HepG2 (cell line): ENCODE results near the gene OVCA2. TPM values are rescaled to one million over a fixed set of nuclear protein-coding genes. Genes with fewer than 3 reads are reported as not detected.

Source experiments
- AGO2 ChIP-seq: fragments of 200-400 bp; formaldehyde crosslinking; optimal IDR thresholded peaks from 2 replicates; pipeline ENCODE3; 2017; ENCODE audit warnings: mild to moderate bottlenecking, low read depth, low read length, moderate library complexity
- ATM ChIP-seq: fragments of 450-650 bp; IDR thresholded peaks from 2 replicates; pipeline ENCODE4 v1.7.1; 2017; ENCODE audit warnings: mild to moderate bottlenecking, borderline replicate concordance
- CCAR2 ChIP-seq: fragments of 200-400 bp; formaldehyde crosslinking; optimal IDR thresholded peaks from 2 replicates; pipeline ENCODE3; 2018; ENCODE audit warnings: low read depth, mild to moderate bottlenecking, low read length, moderate library complexity
- IRF1 ChIP-seq: sonication (generic); formaldehyde crosslinking; IDR thresholded peaks from 2 replicates; pipeline ENCODE4 v1.4.0; 2020; ENCODE audit warnings: low read depth, mild to moderate bottlenecking, missing genetic modification reagents
- MLLT10 ChIP-seq: sonication (generic); formaldehyde crosslinking; IDR thresholded peaks from 2 replicates; pipeline ENCODE4 v1.4.0; 2020; ENCODE audit warnings: missing genetic modification reagents
- REXO4 ChIP-seq: sonication (generic); formaldehyde crosslinking; IDR thresholded peaks from 2 replicates; pipeline ENCODE4 v1.8.0; 2022; ENCODE audit warnings: missing genetic modification reagents, mild to moderate bottlenecking, borderline replicate concordance
- STAT6 ChIP-seq: sonication (generic); formaldehyde crosslinking; IDR thresholded peaks from 2 replicates; pipeline ENCODE4 v1.4.0; 2020; ENCODE audit warnings: missing genetic modification reagents, mild to moderate bottlenecking, borderline replicate concordance
- ZFP82 ChIP-seq: sonication (generic); formaldehyde crosslinking; IDR thresholded peaks from 2 replicates; pipeline ENCODE4 v1.5.1; 2020; ENCODE audit warnings: mild to moderate bottlenecking, missing genetic modification reagents, borderline replicate concordance
- ZFYVE20 ChIP-seq: sonication (generic); formaldehyde crosslinking; IDR thresholded peaks from 2 replicates; pipeline ENCODE4 v1.8.0; 2023; ENCODE audit warnings: low read depth, mild to moderate bottlenecking, moderate library complexity, missing genetic modification reagents, borderline replicate concordance
- ZNF292 ChIP-seq: sonication (generic); formaldehyde crosslinking; IDR thresholded peaks from 2 replicates; pipeline ENCODE4 v1.8.1; 2022; ENCODE audit warnings: mild to moderate bottlenecking, low read depth, missing genetic modification reagents, borderline replicate concordance
- ZNF333 ChIP-seq: sonication (generic); formaldehyde crosslinking; IDR thresholded peaks from 2 replicates; pipeline ENCODE4 v1.4.0; 2020; ENCODE audit warnings: mild to moderate bottlenecking, missing genetic modification reagents, borderline replicate concordance
- ZNF367 ChIP-seq: sonication (generic); formaldehyde crosslinking; IDR thresholded peaks from 2 replicates; pipeline ENCODE4 v1.4.0; 2020; ENCODE audit warnings: missing genetic modification reagents, borderline replicate concordance
- ZNF574 ChIP-seq: sonication (generic); formaldehyde crosslinking; IDR thresholded peaks from 2 replicates; pipeline ENCODE4 v1.4.0; 2020; ENCODE audit warnings: missing genetic modification reagents
- ZNF652 ChIP-seq: IDR thresholded peaks from 2 replicates; pipeline ENCODE4 v1.6.1; 2016; ENCODE audit warnings: low read depth, borderline replicate concordance
- ZNF710 ChIP-seq: sonication (generic); formaldehyde crosslinking; IDR thresholded peaks from 2 replicates; pipeline ENCODE4 v1.5.0; 2020; ENCODE audit warnings: mild to moderate bottlenecking, missing genetic modification reagents, borderline replicate concordance
- ZNF792 ChIP-seq: IDR thresholded peaks from 2 replicates; pipeline ENCODE4 v1.6.1; 2016
- polyA plus RNA-seq, 8 experiments: library from polyadenylated mRNA; depleted of rRNA in 3 of 8; stranded (reverse) in 7 of 8; unstranded in 1 of 8; fragments of >200 nt; fragmentation: Illumina TruSeq in 4 of 8; extraction: Trizol in 4 of 8; gene quantifications; 2 replicates each; pipeline versions ENCODE4 v1.2.1 to v1.2.3, GENCODE V29; 2011 to 2016; ENCODE audit warnings: low read depth in 4 of 8, missing spikeins in 1 of 8, mixed read lengths in 1 of 8; ENCODE audit not compliant: insufficient read depth in 1 of 8
- total RNA-seq, 5 experiments: library from RNA; depleted of rRNA; stranded (reverse); fragments of >200 nt; fragmentation: Illumina TruSeq; extraction: Trizol; gene quantifications; 2 replicates each; pipeline ENCODE4 v1.2.3, GENCODE V29; 2016; ENCODE audit warnings: low read depth in 1 of 5

Gene OVCA2
- total and polyA plus RNA-seq, 2 of the 13 experiments (the other 11 are each of a cell fraction or from before 2014, with no cell fraction given) = 23.7 to 28.2 TPM

GRCh38 chr17:1999557-2000251, 42.1 kb upstream of the OVCA2 start (continued):
- TF ChIP-seq ZNF710 (no peak), CCAR2 (no peak), STAT6 (no peak), ZNF333 (no peak), ZNF367 (no peak), ZFP82 (CRISPR knock-in tag) (no peak), MLLT10 (CRISPR knock-in tag) (no peak), AGO2 (peak; percentile 39), ATM (no peak), ZFYVE20 (no peak), ZNF652 (no peak), ZNF574 (0 out of 2 replicates have a peak, but pooled peaks have one; percentile 7), ZNF292 (CRISPR knock-in tag) (0 out of 2 replicates have a peak, but pooled peaks have one; percentile 43), IRF1 (CRISPR knock-in tag) (no peak), REXO4 (CRISPR knock-in tag) (no peak), ZNF792 (CRISPR knock-in tag) (no peak)
